SIG-M5 (cell line): ENCODE results near the gene FZD10.

ENCODE experiments used
- DNase-seq: peaks from one replicate; lab custom pipeline; 2025; lab: John Stamatoyannopoulos, UW

FZD10 gene, protein sequence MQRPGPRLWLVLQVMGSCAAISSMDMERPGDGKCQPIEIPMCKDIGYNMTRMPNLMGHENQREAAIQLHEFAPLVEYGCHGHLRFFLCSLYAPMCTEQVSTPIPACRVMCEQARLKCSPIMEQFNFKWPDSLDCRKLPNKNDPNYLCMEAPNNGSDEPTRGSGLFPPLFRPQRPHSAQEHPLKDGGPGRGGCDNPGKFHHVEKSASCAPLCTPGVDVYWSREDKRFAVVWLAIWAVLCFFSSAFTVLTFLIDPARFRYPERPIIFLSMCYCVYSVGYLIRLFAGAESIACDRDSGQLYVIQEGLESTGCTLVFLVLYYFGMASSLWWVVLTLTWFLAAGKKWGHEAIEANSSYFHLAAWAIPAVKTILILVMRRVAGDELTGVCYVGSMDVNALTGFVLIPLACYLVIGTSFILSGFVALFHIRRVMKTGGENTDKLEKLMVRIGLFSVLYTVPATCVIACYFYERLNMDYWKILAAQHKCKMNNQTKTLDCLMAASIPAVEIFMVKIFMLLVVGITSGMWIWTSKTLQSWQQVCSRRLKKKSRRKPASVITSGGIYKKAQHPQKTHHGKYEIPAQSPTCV

DNA sequence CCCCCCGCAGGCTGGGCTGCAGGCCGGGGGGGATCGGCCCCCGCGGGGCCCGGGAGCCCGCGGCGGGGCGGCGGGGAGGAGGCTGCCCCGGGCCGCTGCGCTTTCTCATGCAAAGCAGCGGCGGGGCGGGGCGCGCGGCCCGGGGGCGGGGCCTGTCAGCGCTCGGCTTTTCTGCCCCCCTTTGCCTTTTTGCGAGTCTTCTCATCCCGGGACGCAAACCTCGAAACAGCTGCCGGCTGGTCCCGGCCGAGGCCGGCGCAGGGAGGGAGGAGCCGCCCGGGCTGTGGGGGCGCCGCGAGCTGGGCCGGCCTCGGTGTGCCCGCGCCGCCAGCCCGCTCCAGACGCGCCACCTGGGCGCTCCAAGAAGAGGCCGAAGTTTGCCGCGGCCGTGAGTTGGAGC is at the start of gene FZD10:
Gene FZD10, plus strand, starts transcription at position 198 of the 400 bp plus-strand sequence. CDS start 479 bp downstream, outside the sequence.
- no peak for DNase-seq

DNA sequence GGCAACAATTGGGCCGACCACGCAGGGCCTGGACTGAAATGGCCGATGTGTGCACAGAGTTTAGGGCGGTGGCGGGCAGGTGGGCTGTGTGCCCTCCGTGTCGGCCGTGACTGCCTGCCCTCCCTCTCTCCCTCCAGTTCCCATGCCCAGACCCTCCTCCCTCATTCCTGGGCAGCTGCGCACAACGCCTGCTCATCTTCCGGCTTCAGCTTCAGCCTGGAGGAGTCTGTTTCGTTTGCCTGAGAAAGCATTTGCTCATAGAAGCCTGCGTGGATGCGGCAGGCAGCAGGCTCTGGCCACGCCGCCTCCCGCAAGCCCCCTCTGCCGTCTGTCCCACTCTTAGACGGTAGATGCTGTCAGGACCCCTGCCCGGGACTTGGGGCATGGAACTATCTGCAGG is 47.3 kb upstream of the FZD10 start:
- no peak for DNase-seq

DNA sequence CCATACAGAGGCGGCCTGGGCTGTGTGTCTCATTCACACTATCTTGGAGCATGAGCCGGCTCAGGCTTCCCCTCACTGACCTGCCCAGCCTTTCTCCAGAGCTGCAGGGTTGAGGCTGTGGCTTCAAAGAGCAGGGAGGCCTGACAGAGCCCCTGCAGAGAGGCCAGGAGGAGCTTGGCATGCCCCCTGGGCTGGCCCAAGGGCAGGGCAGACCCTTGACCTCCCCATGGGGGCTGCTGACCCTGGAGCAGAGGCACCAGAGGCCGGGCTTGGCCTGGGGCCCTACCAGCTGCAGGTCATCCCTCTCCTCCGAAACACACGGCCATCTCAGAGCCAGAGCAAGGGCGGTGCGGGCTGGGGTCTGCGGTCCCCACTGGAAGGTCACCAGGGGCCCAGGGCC is 46.6 kb upstream of the FZD10 start:
- no peak for DNase-seq

DNA sequence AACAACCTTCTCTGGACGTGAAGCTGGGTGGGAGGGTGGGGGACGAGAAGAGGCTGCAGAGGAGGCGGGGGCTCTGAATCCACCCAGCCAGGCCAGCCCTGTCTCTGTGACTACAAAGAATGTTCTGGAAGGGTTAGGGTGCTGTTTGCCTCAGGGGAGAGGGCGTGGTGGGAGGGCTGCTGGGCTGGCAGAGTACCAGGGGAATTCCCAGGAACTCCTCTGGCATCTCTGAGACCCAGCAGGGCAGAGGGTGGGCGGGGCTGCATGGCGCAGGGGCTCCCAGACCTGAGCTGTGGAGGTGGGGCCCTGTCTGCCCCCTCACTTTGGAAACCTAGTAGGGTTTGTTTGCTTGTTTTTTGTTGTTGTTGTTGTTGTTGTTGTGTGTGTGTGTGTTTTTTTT is 45.5 kb upstream of the FZD10 start:
- no peak for DNase-seq

GRCh38 chr12:130117233-130117632 is 45.0 kb upstream of the FZD10 start:
- DNase-seq = no peak

DNA sequence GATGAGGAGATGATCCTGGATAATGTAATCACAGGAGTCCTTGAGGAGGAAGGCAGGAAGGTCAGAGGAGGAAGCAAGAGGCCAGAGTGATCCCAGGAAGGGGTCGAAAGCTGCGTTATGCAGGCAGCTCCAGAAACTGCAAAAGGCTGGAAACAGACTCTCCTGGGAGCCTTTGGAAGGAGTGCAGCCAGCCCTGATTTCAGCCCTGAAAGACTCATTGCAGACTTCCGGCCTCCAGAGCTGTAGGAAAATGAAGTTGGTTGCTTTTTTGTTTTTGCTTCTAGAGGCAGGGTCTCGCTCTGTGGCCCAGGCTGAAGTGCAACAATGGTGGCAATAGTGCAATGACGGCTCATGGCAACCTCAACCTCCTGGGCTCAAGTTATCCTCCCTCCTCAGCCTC is 44.6 kb upstream of the FZD10 start:
- no peak for DNase-seq

GRCh38 chr12:130118181-130118580 is 44.1 kb upstream of the FZD10 start:
- DNase-seq = no peak

GRCh38 chr12:130119241-130119861 is 42.9 kb upstream of the FZD10 start:
- DNase-seq = no peak

- no peak for DNase-seq
Measured at GRCh38 chr12:130120012-130120805, 42.1 kb upstream of the FZD10 start.

DNA sequence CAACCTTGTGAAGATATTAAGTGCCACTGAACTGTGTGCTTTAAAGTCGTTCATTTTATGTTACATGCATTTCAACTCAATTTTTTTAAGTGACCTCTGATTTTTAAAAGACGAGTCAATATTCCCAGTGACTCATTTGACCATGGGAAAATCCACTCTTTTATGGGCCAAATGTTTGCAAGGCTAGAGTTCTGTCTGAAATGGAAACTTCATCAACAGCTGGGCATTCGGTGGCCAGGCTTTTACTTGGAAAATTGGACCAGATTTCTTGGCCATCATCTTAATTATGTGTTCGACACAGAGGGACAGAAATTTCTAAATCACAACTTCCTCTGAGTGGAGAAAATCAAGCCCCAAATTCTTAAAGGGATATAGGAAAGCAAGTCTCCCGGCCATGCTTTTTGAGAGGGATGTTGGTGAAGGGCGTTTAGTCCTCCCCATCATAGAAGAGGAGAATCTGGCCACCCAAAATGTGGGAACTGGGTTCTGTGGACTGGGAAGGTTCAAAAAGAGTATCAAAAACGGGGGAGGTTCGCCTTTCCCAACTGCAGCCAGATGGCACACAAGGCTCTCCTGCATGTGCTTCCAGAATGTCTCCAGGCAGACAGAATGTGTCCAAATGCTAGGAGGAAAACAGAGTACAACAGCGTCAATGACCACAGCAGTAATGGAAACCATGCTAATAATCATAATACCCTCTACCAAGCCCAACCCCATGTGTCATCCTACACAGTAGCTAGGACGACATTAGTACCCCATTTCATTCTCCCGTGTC is 40.9 kb upstream of the FZD10 start:
- DNase-seq = no peak

- DNase-seq = no peak
Measured at GRCh38 chr12:130122356-130122755, 39.9 kb upstream of the FZD10 start.

GRCh38 chr12:130124106-130124505 is 38.2 kb upstream of the FZD10 start:
- no peak for DNase-seq

DNA sequence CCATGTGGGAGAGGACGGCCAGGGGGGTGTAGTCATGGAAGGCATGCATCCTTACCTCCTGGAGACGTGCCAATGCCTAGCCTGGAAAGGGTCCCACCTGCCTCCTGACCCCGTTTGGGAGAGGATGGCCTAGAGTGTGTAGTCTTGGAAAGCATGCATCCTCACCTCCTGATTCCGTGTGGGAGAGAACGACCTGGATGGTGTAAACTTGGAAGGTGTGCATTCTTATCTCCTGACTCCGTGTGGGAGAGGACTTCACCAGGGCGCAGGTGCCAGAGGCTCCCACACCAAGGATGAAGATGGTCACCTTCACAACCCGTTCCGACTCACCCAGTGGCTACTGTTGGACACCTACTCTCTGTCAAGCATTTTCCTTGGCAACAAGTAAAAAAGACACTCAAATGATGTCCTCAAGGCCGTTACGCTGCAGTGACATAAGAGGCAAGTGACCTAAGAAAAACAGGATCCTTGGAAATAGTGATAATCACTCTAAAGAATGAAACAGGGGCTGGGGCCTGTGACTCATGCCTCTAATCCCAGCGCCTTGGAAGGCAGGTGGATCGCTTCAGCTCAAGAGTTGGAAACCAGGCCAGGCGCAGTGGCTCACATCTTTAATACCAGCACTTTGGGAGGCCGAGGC is 37.5 kb upstream of the FZD10 start:
- DNase-seq = no peak

DNA sequence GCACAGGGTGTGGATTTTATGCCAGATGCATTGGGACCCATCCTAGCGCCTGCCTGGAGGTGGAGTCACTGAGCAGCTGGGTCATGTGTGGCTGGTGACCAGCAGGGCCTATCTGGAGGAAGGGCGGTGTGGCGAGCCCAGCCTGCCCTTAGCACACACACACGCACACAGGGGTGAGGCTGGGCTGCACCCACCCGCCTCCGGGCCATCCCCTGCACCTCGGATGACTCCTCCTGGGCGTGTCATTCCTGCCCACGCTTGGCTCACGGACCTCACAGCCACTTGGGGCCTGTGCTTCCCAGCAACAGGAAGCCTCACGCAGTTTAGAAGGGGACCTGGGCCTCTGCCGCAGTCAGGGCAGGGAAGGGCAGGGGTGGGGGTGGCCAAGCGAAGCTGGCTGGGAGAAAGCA is 36.2 kb upstream of the FZD10 start:
- no peak for DNase-seq

- no peak for DNase-seq
Measured at GRCh38 chr12:130127532-130127911, 34.7 kb upstream of the FZD10 start.

- DNase-seq = no peak
Measured at GRCh38 chr12:130127912-130128789, 34.1 kb upstream of the FZD10 start.

DNA sequence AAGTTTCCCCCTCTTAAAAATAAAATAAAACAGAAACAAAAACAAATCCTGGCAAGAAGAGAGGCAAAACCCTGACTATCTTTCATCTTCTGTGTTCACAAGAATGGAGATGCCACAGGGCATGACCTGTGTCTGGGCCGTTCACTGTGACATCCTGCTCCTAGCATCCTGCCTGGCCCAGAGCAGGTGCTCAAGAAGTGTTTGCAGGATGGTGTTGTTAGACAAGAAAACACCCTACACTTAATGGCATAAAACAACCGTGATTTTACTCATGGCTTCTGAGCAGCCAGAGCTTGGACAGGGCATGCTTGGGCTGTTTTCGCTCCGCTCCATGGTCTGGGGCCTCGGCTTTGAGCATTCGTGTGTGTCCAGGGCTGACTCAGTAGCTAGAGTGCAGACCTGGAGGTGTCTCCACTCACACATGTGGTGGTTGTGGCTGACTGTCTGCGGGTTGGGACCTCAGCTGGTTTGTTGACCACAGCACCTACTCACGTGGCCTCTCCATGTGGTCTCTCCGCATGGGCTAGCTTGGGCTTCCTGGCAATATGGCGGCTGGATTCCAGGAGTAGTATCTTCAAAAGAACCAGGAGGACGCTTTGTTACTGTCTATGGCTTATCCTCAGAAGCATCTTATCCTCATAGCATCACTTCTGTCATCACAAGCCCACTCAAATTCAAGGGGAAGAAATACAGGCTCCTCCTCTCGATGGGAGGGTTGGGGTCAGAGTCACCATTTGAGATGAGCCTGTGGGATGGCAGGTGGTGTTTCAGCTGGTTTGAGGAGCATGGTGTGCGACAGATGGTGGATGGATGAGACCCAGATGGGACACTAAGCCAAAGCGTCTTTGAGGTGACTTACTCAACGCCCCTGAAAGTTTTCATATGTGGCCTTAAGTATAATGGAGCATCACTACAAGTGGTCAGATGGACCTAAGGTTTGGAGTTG is 33.2 kb upstream of the FZD10 start:
- no peak for DNase-seq

DNA sequence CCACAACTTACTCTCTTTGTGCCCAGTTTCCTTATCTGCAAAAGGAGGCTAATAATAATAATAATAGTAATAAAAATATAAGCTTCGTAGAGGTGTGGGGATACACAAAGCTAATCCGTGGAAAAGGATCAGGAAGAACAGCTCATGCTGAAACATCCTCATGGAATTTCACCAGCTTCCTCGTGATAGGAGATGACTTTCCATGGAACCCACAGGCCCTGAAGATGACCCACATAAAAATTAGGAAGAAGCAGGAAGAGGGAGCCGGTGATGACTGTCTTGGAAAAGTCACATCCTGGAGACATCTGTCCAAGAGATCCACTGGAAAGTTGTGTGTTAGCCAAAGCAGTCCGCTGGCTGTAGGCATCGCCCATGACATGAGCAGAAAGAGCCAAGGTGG is 31.9 kb upstream of the FZD10 start:
- DNase-seq = no peak

- DNase-seq = no peak
Measured at GRCh38 chr12:130131025-130131424, 31.2 kb upstream of the FZD10 start.
